ENCODE measurements around the gene MRPL52.
A peak's percentile ranks its signal among the peaks of the same experiment; 100 is the strongest.
"Not testable (repeated sequence)": the region's sequence is repeated elsewhere in the genome, so short reads cannot be mapped to it uniquely, and the experiment has no call there.

MRPL52 gene

GRCh38 chr14:22839159-22839779 is 9.6 kb downstream of the MRPL52 start:
- no peak for DNase-seq (ENCODE audit: low spot score)

- DNase-seq (ENCODE audit: low spot score) = no peak
Observed at GRCh38 chr14:22841311-22841710, 11.6 kb downstream of the MRPL52 start.

GRCh38 chr14:22841769-22842168 is 12.1 kb downstream of the MRPL52 start:
- no peak for DNase-seq (ENCODE audit: low spot score)

- no peak for DNase-seq (ENCODE audit: low spot score)
Observed at GRCh38 chr14:22842211-22843122, 12.8 kb downstream of the MRPL52 start.

GRCh38 chr14:22843123-22843925 is 13.6 kb downstream of the MRPL52 start:
- DNase-seq (ENCODE audit: low spot score) = no peak

- DNase-seq (ENCODE audit: low spot score) = no peak
Observed at GRCh38 chr14:22844221-22845102, 14.8 kb downstream of the MRPL52 start.

GRCh38 chr14:22845103-22845394 is 15.4 kb downstream of the MRPL52 start:
- no peak for DNase-seq (ENCODE audit: low spot score)

- no peak for DNase-seq (ENCODE audit: low spot score)
Observed at GRCh38 chr14:22845821-22846625, 16.3 kb downstream of the MRPL52 start.

- DNase-seq (ENCODE audit: low spot score) = no peak
Observed at GRCh38 chr14:22846811-22847307, 17.2 kb downstream of the MRPL52 start.

- DNase-seq (ENCODE audit: low spot score) = no peak
Observed at GRCh38 chr14:22847661-22848341, 18.1 kb downstream of the MRPL52 start.

GRCh38 chr14:22848351-22849164 is 18.9 kb downstream of the MRPL52 start:
- no peak for DNase-seq (ENCODE audit: low spot score)

- DNase-seq (ENCODE audit: low spot score) = no peak
Observed at GRCh38 chr14:22849212-22849819, 19.6 kb downstream of the MRPL52 start.

- peak; percentile 69 for DNase-seq (ENCODE audit: low spot score)
Observed at GRCh38 chr14:22850944-22851764, 21.5 kb downstream of the MRPL52 start.

- not testable (repeated sequence) for DNase-seq (ENCODE audit: low spot score)
Observed at GRCh38 chr14:22852178-22852577, 22.5 kb downstream of the MRPL52 start.

GRCh38 chr14:22852599-22852939 is 22.9 kb downstream of the MRPL52 start:
- no peak for DNase-seq (ENCODE audit: low spot score)

GRCh38 chr14:22852940-22853767 is 23.5 kb downstream of the MRPL52 start:
- peak; percentile 84 for DNase-seq (ENCODE audit: low spot score)

- not testable (repeated sequence) for DNase-seq (ENCODE audit: low spot score)
Observed at GRCh38 chr14:22854296-22854695, 24.6 kb downstream of the MRPL52 start.

All from SW480 (cell line).